H1 (cell line): Measurements from ENCODE around the gene CHRM1.

ENCODE experiments used
- CBX5 ChIP-seq: fragments of 300-800, 300-1000 bp; sonication (generic); IDR thresholded peaks from 2 replicates; pipeline ENCODE4 v1.7.1; 2016; ENCODE audit warnings: antibody characterized with exemption, low read length, low read depth
- CTCF ChIP-seq, 3 experiments: IDR thresholded peaks; 1 replicate in 2 of 3; 2 replicates in 1 of 3; pipeline versions ENCODE4 v1.5.1 to v1.6.1; 2011; ENCODE audit warnings: low read length in 3 of 3, mild to moderate bottlenecking in 3 of 3, inconsistent platforms in 2 of 3, low read depth in 1 of 3, moderate library complexity in 1 of 3; ENCODE audit not compliant: insufficient read depth in 1 of 3; ENCODE audit errors: control extremely low read depth in 1 of 3
- EP300 ChIP-seq, 2 experiments: IDR thresholded peaks; 1 replicate in 1 of 2; 2 replicates in 1 of 2; pipeline ENCODE4 v1.6.1; 2011 to 2012; ENCODE audit warnings: low read depth in 2 of 2, low read length in 2 of 2, mild to moderate bottlenecking in 2 of 2, borderline replicate concordance in 1 of 2, inconsistent platforms in 1 of 2, moderate library complexity in 1 of 2
- GABPA ChIP-seq: IDR thresholded peaks from 2 replicates; pipeline ENCODE4 v1.6.1; 2011; ENCODE audit warnings: mild to moderate bottlenecking, low read length, moderate library complexity, borderline replicate concordance; ENCODE audit not compliant: insufficient read depth
- GTF2F1 ChIP-seq: IDR thresholded peaks from 2 replicates; pipeline ENCODE4 v1.6.1; 2012; ENCODE audit warnings: low read depth, low read length, improper control_type of control experiment, borderline replicate concordance

GRCh38 chr11:62905296-62905695 is 15.9 kb downstream of the CHRM1 start:
- TF ChIP-seq CBX5 = no peak
- no peak for TF ChIP-seq CTCF (IDR thresholded peaks at IDR 0.05; ENCODE audit: control extremely low read depth in 1 of 3, insufficient read depth in 1 of 3, low read depth in 1 of 3, low read length in 3 of 3)
- no peak for TF ChIP-seq EP300 (IDR thresholded peaks at IDR 0.05; ENCODE audit: borderline replicate concordance in 1 of 2, low read depth in 2 of 2, low read length in 2 of 2)
- no peak for TF ChIP-seq GTF2F1
- TF ChIP-seq GABPA = no peak
